Measurements from ENCODE around the gene NFIA.

Gene NFIA

GRCh38 chr1:61327436-61327835 is 245.1 kb downstream of the NFIA start:
- Histone ChIP-seq H2AFZ (ENCODE audit: low read length) (no peak overlapping the region), H3K4me3 (ENCODE audit: low read length) (no peak overlapping the region), H3K9me2 (replicated peaks; ENCODE audit: insufficient read depth, low read length) (no peaks in the 10 kb centered on the region), H3K9me3 (replicated peaks; ENCODE audit: insufficient read depth, low read length) (no peaks in the 10 kb centered on the region), H3K9ac (ENCODE audit: low read length) (no peak overlapping the region), H3K27me3 (replicated peaks; ENCODE audit: insufficient read depth, low read length) (no peaks in the 10 kb centered on the region), H3F3A (ENCODE audit: insufficient read depth, low read length) (no peaks in the 10 kb centered on the region), H3K79me2 (ENCODE audit: low read length) (no peaks in the 10 kb centered on the region), H3K4me1 (ENCODE audit: low read length) (peaks cover 8% of the 10 kb centered on the region; the same call in 1 of the 2 replicates), H3K27ac (ENCODE audit: low read length) (no peak overlapping the region), H3K4me2 (ENCODE audit: low read depth, low read length) (no peak overlapping the region), H4K20me1 (ENCODE audit: insufficient read depth, low read length) (no peaks in the 10 kb centered on the region), H3K36me3 (replicated peaks; ENCODE audit: insufficient read depth, low read length) (no peaks in the 10 kb centered on the region)
- TF ChIP-seq EZH2phosphoT487 (IDR thresholded peaks at IDR 0.05; ENCODE audit: low read length) (no peak), EZH2 (optimal IDR thresholded peaks at IDR 0.05; ENCODE audit: low read depth, low read length) (no peak), CTCF (IDR thresholded peaks at IDR 0.05; ENCODE audit: low read length) (no peak)
- no peak for DNase-seq

GRCh38 chr1:61329556-61329955 is 247.2 kb downstream of the NFIA start:
- H3K27ac ChIP-seq (ENCODE audit: low read length) = no peak overlapping the region
- TF ChIP-seq CTCF (IDR thresholded peaks at IDR 0.05; ENCODE audit: low read length) = no peak
- no peak overlapping the region for H2AFZ ChIP-seq (ENCODE audit: low read length)

GRCh38 chr1:61330018-61330417 is 247.7 kb downstream of the NFIA start:
- no peaks in the 10 kb centered on the region for H3F3A ChIP-seq (ENCODE audit: insufficient read depth, low read length)
- H3K4me2 ChIP-seq (ENCODE audit: low read depth, low read length) = no peak overlapping the region
- H3K27ac ChIP-seq (ENCODE audit: low read length) = no peak overlapping the region
- no peak overlapping the region for H2AFZ ChIP-seq (ENCODE audit: low read length)
- H4K20me1 ChIP-seq (ENCODE audit: insufficient read depth, low read length) = no peaks in the 10 kb centered on the region
- H3K9me2 ChIP-seq (replicated peaks; ENCODE audit: insufficient read depth, low read length) = no peaks in the 10 kb centered on the region
- no peaks in the 10 kb centered on the region for H3K27me3 ChIP-seq (replicated peaks; ENCODE audit: insufficient read depth, low read length)
- H3K9ac ChIP-seq (ENCODE audit: low read length) = no peak overlapping the region
- no peaks in the 10 kb centered on the region for H3K36me3 ChIP-seq (replicated peaks; ENCODE audit: insufficient read depth, low read length)
- no peaks in the 10 kb centered on the region for H3K79me2 ChIP-seq (ENCODE audit: low read length)
- TF ChIP-seq CTCF (IDR thresholded peaks at IDR 0.05; ENCODE audit: low read length) (no peak), EZH2phosphoT487 (IDR thresholded peaks at IDR 0.05; ENCODE audit: low read length) (no peak), EZH2 (optimal IDR thresholded peaks at IDR 0.05; ENCODE audit: low read depth, low read length) (no peak)
- H3K4me3 ChIP-seq (ENCODE audit: low read length) = no peak overlapping the region
- no peaks in the 10 kb centered on the region for H3K9me3 ChIP-seq (replicated peaks; ENCODE audit: insufficient read depth, low read length)
- H3K4me1 ChIP-seq (ENCODE audit: low read length) = peaks cover 9% of the 10 kb centered on the region; the same call in 1 of the 2 replicates
- no peak for DNase-seq

More at GRCh38 chr1:61329556-61329955, 247.2 kb downstream of the NFIA start:
- Histone ChIP-seq H3F3A (ENCODE audit: insufficient read depth, low read length) (no peaks in the 10 kb centered on the region), H3K4me3 (ENCODE audit: low read length) (no peak overlapping the region), H4K20me1 (ENCODE audit: insufficient read depth, low read length) (no peaks in the 10 kb centered on the region), H3K36me3 (replicated peaks; ENCODE audit: insufficient read depth, low read length) (no peaks in the 10 kb centered on the region), H3K4me2 (ENCODE audit: low read depth, low read length) (no peak overlapping the region), H3K4me1 (ENCODE audit: low read length) (peaks cover 9% of the 10 kb centered on the region; the same call in 1 of the 2 replicates), H3K9me3 (replicated peaks; ENCODE audit: insufficient read depth, low read length) (no peaks in the 10 kb centered on the region), H3K9me2 (replicated peaks; ENCODE audit: insufficient read depth, low read length) (no peaks in the 10 kb centered on the region), H3K27me3 (replicated peaks; ENCODE audit: insufficient read depth, low read length) (no peaks in the 10 kb centered on the region), H3K9ac (ENCODE audit: low read length) (no peak overlapping the region), H3K79me2 (ENCODE audit: low read length) (no peaks in the 10 kb centered on the region)
- DNase-seq = no peak
